ENCODE measurements around the gene GREB1L. TPM values are rescaled to one million over a fixed set of nuclear protein-coding genes. Genes with fewer than 3 reads are reported as not detected.

The GREB1L gene
- total RNA-seq, 1 experiment from 2014 or later, result 0.26 TPM

DNA sequence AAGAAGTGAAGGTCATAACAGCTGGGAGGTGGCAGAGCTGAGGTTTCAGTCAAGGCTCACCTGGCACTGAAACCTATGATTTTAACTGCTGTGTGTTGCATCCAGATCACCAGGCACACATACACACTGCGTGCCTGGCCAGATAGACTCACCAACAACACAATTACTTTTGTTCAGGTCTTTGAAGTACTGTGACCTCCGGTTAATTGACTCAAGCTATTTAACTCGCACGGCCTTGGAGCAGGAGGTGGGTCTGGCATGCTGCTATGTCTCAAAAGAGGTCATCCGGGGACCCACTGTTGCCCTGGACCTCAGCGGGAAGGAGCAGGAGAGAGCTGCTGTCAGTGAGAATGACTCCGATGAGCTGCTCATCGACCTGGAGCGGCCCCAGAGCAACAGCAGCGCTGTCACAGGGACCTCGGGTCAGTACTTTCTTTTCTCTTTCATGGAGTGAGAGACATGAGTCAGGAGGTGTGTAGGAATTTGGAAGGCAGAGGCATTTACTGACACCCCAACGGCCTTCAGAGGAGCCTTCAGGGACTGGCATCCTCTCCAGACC lies 254.3 kb downstream of the GREB1L start:
- no peaks in the 10 kb centered on the region for H3K36me3 Mint-ChIP-seq
- ATAC-seq, result no peak
- H3K4me1 Mint-ChIP-seq, result peaks cover 6% of the 10 kb centered on the region
- H3K9me3 Mint-ChIP-seq, result no peaks in the 10 kb centered on the region
- no peaks in the 10 kb centered on the region for H3K27me3 Mint-ChIP-seq (ENCODE audit: low read depth)
- POLR2A ChIA-PET, result no interaction called here
- CTCF ChIA-PET, result interaction anchor here (0.6 to 1.6 kb wide), 4 partner anchors 37 to 301 kb away, joined by 3 to 5 read pairs (median 4); partner anchors contain the start of gene ESCO1
- TF ChIP-seq SP1 (CRISPR knock-in tag; conservative IDR thresholded peaks at IDR 0.05) (no peak), NR2C2 (CRISPR knock-in tag; IDR thresholded peaks at IDR 0.05) (no peak), CBFB (CRISPR knock-in tag; IDR thresholded peaks at IDR 0.05; ENCODE audit: low read depth) (no peak), ZNF219 (CRISPR knock-in tag; IDR thresholded peaks at IDR 0.05; ENCODE audit: borderline replicate concordance) (no peak), RORB (CRISPR knock-in tag; IDR thresholded peaks at IDR 0.05) (no peak), ZNF396 (CRISPR knock-in tag; IDR thresholded peaks at IDR 0.05; ENCODE audit: borderline replicate concordance) (no peak), RELA (CRISPR knock-in tag; IDR thresholded peaks at IDR 0.05; ENCODE audit: borderline replicate concordance) (no peak), ZNF263 (CRISPR knock-in tag; IDR thresholded peaks at IDR 0.05; ENCODE audit: low read depth) (no peak)
- TF ChIP-seq, protein P1, sequence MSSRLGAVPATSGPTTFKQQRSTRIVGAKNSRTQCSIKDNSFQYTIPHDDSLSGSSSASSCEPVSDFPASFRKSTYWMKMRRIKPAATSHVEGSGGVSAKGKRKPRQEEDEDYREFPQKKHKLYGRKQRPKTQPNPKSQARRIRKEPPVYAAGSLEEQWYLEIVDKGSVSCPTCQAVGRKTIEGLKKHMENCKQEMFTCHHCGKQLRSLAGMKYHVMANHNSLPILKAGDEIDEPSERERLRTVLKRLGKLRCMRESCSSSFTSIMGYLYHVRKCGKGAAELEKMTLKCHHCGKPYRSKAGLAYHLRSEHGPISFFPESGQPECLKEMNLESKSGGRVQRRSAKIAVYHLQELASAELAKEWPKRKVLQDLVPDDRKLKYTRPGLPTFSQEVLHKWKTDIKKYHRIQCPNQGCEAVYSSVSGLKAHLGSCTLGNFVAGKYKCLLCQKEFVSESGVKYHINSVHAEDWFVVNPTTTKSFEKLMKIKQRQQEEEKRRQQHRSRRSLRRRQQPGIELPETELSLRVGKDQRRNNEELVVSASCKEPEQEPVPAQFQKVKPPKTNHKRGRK (CRISPR knock-in tag; IDR thresholded peaks at IDR 0.05; ENCODE audit: borderline replicate concordance), result no peak
- TF ChIP-seq, protein P2, sequence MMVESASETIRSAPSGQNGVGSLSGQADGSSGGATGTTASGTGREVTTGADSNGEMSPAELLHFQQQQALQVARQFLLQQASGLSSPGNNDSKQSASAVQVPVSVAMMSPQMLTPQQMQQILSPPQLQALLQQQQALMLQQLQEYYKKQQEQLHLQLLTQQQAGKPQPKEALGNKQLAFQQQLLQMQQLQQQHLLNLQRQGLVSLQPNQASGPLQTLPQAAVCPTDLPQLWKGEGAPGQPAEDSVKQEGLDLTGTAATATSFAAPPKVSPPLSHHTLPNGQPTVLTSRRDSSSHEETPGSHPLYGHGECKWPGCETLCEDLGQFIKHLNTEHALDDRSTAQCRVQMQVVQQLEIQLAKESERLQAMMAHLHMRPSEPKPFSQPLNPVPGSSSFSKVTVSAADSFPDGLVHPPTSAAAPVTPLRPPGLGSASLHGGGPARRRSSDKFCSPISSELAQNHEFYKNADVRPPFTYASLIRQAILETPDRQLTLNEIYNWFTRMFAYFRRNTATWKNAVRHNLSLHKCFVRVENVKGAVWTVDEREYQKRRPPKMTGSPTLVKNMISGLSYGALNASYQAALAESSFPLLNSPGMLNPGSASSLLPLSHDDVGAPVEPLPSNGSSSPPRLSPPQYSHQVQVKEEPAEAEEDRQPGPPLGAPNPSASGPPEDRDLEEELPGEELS (CRISPR knock-in tag; IDR thresholded peaks at IDR 0.05), result no peak
- TF ChIP-seq, protein P3, sequence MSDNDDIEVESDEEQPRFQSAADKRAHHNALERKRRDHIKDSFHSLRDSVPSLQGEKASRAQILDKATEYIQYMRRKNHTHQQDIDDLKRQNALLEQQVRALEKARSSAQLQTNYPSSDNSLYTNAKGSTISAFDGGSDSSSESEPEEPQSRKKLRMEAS (CRISPR knock-in tag; IDR thresholded peaks at IDR 0.05), result no peak
- TF ChIP-seq, protein P4, sequence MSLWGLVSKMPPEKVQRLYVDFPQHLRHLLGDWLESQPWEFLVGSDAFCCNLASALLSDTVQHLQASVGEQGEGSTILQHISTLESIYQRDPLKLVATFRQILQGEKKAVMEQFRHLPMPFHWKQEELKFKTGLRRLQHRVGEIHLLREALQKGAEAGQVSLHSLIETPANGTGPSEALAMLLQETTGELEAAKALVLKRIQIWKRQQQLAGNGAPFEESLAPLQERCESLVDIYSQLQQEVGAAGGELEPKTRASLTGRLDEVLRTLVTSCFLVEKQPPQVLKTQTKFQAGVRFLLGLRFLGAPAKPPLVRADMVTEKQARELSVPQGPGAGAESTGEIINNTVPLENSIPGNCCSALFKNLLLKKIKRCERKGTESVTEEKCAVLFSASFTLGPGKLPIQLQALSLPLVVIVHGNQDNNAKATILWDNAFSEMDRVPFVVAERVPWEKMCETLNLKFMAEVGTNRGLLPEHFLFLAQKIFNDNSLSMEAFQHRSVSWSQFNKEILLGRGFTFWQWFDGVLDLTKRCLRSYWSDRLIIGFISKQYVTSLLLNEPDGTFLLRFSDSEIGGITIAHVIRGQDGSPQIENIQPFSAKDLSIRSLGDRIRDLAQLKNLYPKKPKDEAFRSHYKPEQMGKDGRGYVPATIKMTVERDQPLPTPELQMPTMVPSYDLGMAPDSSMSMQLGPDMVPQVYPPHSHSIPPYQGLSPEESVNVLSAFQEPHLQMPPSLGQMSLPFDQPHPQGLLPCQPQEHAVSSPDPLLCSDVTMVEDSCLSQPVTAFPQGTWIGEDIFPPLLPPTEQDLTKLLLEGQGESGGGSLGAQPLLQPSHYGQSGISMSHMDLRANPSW (CRISPR knock-in tag; conservative IDR thresholded peaks at IDR 0.05; ENCODE audit: low read depth), result no peak
- no peak for DNase-seq (ENCODE audit: low spot score)
- no peak overlapping the region for H3K27ac Mint-ChIP-seq
- H3K4me3 Mint-ChIP-seq, result no peak overlapping the region

DNA sequence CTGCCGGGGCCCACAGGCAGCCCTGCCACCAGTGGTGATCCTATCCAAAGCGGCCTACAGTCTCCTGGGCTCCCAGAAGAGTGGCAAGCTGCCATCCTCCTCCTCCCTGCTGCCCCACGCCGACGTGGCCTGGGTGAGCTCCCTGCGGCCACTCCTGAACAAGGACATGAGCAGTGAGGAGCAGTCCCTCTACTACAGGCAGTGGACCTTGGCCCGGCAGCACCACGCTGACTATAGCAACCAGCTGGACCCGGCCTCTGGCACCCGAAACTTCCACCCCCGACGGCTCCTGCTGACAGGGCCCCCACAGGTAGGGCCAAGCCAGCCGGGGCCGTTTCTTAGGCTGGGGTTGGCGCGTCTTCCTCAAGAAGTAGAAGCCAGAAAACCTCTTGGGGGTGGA lies 258.0 kb downstream of the GREB1L start:
- H3K9me3 Mint-ChIP-seq, result no peaks in the 10 kb centered on the region
- no peak overlapping the region for H3K27ac Mint-ChIP-seq
- CTCF ChIA-PET, result interaction anchor here (1.1 to 1.2 kb wide), 3 partner anchors 10 to 308 kb away, joined by 3 to 5 read pairs (median 4); no protein-coding TSS in a partner anchor
- ATAC-seq (no peak; the same call in 1 of the 2 replicates), DNase-seq (ENCODE audit: low spot score) (no peak)
- POLR2A ChIA-PET, result no interaction called here
- no peaks in the 10 kb centered on the region for H3K27me3 Mint-ChIP-seq (ENCODE audit: low read depth)
- TF ChIP-seq, protein P5, sequence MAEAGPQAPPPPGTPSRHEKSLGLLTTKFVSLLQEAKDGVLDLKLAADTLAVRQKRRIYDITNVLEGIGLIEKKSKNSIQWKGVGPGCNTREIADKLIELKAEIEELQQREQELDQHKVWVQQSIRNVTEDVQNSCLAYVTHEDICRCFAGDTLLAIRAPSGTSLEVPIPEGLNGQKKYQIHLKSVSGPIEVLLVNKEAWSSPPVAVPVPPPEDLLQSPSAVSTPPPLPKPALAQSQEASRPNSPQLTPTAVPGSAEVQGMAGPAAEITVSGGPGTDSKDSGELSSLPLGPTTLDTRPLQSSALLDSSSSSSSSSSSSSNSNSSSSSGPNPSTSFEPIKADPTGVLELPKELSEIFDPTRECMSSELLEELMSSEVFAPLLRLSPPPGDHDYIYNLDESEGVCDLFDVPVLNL (CRISPR knock-in tag; IDR thresholded peaks at IDR 0.05; ENCODE audit: borderline replicate concordance, low read depth), result no peak
- TF ChIP-seq, protein P6, sequence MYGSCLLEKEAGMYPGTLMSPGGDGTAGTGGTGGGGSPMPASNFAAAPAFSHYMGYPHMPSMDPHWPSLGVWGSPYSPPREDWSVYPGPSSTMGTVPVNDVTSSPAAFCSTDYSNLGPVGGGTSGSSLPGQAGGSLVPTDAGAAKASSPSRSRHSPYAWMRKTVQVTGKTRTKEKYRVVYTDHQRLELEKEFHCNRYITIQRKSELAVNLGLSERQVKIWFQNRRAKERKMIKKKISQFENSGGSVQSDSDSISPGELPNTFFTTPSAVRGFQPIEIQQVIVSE (CRISPR knock-in tag; IDR thresholded peaks at IDR 0.05; ENCODE audit: borderline replicate concordance), result no peak
- TF ChIP-seq, protein P7, sequence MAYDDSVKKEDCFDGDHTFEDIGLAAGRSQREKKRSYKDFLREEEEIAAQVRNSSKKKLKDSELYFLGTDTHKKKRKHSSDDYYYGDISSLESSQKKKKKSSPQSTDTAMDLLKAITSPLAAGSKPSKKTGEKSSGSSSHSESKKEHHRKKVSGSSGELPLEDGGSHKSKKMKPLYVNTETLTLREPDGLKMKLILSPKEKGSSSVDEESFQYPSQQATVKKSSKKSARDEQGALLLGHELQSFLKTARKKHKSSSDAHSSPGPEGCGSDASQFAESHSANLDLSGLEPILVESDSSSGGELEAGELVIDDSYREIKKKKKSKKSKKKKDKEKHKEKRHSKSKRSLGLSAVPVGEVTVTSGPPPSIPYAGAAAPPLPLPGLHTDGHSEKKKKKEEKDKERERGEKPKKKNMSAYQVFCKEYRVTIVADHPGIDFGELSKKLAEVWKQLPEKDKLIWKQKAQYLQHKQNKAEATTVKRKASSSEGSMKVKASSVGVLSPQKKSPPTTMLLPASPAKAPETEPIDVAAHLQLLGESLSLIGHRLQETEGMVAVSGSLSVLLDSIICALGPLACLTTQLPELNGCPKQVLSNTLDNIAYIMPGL (CRISPR knock-in tag; IDR thresholded peaks at IDR 0.05), result no peak
- TF ChIP-seq ZNF671 (CRISPR knock-in tag; IDR thresholded peaks at IDR 0.05) (no peak), TCF7 (CRISPR knock-in tag; IDR thresholded peaks at IDR 0.05; ENCODE audit: low read depth) (no peak), ELF4 (CRISPR knock-in tag; IDR thresholded peaks at IDR 0.05; ENCODE audit: low read depth) (no peak), ZNF416 (CRISPR knock-in tag; IDR thresholded peaks at IDR 0.05) (no peak), ATF1 (CRISPR knock-in tag; IDR thresholded peaks at IDR 0.05) (no peak), TEAD1 (CRISPR knock-in tag; IDR thresholded peaks at IDR 0.05) (no peak), FOXJ3 (CRISPR knock-in tag; IDR thresholded peaks at IDR 0.05; ENCODE audit: borderline replicate concordance) (no peak), NR1H2 (CRISPR knock-in tag; IDR thresholded peaks at IDR 0.05) (no peak), SP1 (CRISPR knock-in tag; conservative IDR thresholded peaks at IDR 0.05) (no peak)
- TF ChIP-seq, protein P8, sequence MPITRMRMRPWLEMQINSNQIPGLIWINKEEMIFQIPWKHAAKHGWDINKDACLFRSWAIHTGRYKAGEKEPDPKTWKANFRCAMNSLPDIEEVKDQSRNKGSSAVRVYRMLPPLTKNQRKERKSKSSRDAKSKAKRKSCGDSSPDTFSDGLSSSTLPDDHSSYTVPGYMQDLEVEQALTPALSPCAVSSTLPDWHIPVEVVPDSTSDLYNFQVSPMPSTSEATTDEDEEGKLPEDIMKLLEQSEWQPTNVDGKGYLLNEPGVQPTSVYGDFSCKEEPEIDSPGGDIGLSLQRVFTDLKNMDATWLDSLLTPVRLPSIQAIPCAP (CRISPR knock-in tag; IDR thresholded peaks at IDR 0.05), result no peak
- no peak overlapping the region for H3K4me3 Mint-ChIP-seq
- peaks cover 8% of the 10 kb centered on the region for H3K4me1 Mint-ChIP-seq
- H3K36me3 Mint-ChIP-seq, result no peaks in the 10 kb centered on the region

Measured in WTC11 (cell line).